Activated CD8-positive, alpha-beta memory T cell treated with anti-CD3 and anti-CD28 coated beads, Interleukin-2, amount 50 U/mL, for 24 hours (primary cell): ENCODE measurements around the gene BARHL1.

Experiments
- DNase-seq: peaks from one replicate; pipeline ENCODE4 v3.0.0-alpha.2; 2020; ENCODE audit errors: extremely low read depth

BARHL1 gene

DNA sequence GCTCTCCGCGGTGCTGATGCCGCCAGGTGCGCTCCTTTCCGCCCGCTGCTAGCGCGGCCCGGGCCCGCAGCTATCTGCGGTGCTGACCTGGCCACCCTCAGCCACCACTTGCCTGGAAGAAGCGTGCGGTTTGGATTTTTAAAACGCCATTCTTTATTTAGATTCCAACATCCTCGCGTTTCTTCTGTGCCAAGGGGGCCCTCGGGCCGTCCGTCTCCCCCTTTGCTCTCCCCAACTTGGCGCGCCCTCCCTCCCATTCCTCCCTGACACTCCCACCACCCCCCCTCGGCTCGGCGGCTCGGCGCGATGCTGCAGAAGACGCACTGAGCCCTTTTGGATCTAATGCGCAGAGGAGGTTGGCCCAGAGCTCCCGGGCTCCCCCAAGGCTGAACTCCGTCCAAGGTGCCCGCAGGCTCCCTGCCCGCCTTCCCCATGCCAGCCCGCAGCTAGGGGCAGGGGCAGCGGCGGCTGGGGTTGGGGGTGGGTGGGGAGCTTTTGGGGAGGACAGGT lies at the start of gene BARHL1:
Gene BARHL1, plus strand, starts transcription at position 331 of the 510 bp plus-strand sequence. CDS start 192 bp downstream, outside the sequence.
- no peak for DNase-seq

DNA sequence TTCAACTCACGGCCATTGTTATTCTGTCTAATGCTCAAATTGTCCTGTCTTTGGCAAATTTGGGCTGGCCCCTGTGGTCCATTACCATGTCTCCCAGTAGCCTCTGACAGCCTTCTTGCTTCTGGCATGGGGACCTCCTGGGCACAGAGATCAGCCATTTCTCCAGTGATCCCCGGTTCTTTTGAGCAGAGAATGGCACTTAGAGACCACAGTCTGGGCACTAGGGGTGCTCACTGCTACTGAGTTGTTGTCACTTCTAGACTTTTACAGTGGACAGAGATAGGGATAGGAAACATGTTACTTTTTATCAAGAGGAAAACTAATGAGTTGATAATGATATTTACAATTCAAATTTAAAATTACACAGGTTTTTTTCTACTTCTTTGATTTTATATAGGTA lies 47.6 kb upstream of the BARHL1 start:
- no peak for DNase-seq

- no peak for DNase-seq
Observed at GRCh38 chr9:132536124-132536523, 46.3 kb upstream of the BARHL1 start.

DNA sequence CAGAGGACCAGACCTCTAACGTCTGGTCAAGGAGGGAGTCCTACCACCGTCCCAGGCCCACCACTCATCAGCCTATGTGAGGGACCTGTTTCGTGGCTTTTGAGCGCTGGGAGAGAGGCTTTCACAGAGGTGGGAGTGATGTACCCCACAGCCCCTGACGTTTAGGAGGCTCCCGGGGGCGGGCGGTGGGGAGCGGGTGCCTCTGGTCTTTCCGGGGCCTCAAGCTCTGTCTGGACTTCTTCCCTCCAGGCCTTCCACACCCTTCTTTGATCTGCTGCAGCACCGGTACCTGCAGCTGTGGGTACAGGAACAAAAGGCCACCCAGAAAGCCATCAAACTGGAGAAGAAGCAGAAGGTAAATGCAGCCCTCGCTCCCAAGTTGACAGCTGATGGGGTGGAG lies 45.1 kb upstream of the BARHL1 start:
- no peak for DNase-seq

DNA sequence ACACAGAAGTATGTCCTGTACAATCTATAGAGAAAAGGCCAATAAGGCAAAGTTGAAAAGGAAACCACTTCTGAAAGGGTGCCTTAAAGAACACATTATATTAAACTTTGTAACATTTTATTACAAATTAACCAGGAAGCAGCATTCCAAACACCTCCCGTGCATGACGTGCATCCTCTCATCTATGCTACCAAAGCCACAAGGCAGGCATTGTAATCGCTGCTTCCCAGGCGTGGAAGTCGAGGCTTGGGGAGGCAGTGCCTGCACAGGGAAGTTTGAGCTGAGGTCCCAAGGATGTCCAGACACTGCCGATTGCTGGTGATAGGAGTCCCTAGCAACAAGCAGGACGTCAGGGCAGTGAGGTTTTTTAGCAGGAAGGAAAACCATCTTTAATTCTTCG lies 44.3 kb upstream of the BARHL1 start:
- DNase-seq, result no peak

- DNase-seq, result no peak
Observed at GRCh38 chr9:132539096-132539495, 43.3 kb upstream of the BARHL1 start.

DNA sequence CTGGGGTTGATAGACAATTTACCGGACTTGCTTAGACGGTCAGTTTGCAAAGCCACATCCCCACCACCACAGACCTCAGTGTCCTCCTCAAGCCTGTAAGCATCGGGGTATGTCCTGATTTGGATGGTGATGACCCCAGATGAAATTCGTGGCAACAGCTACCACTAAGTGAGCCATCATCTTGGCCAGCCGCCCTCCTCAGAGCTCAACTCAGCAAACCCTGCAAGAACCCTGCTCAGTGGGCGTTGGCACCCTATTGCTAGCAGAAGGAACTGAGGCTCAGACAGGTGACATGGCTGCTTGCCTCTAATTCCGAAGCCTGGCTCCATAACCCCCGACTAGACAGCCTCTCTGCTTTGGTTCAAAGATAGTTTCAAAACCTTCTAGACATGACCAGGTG lies 41.4 kb upstream of the BARHL1 start:
- no peak for DNase-seq

GRCh38 chr9:132541870-132542830 lies 40.3 kb upstream of the BARHL1 start:
- no peak for DNase-seq

DNA sequence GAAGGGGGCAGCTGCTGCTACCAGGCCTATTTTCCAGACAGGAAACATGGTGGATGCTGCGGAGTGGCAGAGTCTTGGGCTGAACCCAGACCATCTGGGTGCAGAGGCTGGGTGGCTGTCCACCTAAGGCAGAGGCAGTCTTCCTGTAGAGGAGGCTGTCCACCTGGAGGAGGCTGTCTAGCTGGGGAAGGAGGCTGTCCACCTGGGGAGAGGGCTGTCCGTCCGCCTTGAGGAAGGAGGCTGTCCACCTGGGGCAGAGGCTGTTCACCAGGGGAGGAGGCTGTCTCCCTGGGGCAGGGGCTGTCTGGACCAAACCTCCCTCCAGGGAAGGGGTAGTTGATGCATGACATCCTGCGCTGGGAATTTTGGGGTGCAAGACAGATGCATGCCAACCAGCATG lies 39.2 kb upstream of the BARHL1 start:
- DNase-seq, result no peak

DNA sequence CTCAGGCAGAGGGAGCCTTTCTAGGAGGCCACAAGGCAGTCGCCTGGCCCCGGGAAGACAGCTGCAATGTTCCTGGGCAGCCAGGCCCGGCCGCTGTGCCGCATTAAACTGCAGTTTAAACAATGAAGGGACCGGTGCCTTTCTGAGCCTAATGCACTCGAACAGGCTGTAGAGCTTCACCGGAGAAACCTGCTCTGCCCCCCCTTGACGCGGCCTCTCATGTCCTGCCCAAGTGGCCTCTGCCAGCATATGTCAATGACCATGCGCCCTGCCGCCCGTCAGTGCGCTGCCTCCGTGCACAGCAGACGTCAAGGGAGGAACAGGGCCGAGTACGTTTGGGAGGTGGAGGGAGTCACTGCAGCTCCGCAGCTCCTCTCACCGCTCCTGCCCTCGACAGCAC lies 38.4 kb upstream of the BARHL1 start:
- no peak for DNase-seq

- no peak for DNase-seq
Observed at GRCh38 chr9:132545578-132545977, 36.8 kb upstream of the BARHL1 start.

- no peak for DNase-seq
Observed at GRCh38 chr9:132546148-132547051, 36.0 kb upstream of the BARHL1 start.

GRCh38 chr9:132547052-132547431 lies 35.4 kb upstream of the BARHL1 start:
- DNase-seq, result no peak

DNA sequence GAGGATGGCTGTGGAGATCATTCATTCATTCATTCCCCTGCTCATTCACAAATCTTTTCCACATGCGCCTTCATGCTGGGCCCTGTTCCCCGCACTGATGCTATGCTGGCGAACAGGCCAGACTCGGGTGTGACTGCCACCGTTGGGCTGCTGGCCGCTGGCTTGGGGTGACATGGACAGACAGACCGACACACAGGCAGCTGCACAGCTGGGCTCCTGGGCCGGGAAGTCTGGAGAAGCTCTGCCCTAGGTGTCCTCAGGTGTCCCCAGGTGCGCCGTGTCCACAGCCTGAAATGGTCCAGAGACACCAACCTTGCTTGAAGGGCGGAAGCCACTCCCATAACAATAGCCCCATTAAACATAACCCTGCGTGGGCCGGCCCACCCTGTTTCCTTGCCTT lies 35.0 kb upstream of the BARHL1 start:
- no peak for DNase-seq

DNA sequence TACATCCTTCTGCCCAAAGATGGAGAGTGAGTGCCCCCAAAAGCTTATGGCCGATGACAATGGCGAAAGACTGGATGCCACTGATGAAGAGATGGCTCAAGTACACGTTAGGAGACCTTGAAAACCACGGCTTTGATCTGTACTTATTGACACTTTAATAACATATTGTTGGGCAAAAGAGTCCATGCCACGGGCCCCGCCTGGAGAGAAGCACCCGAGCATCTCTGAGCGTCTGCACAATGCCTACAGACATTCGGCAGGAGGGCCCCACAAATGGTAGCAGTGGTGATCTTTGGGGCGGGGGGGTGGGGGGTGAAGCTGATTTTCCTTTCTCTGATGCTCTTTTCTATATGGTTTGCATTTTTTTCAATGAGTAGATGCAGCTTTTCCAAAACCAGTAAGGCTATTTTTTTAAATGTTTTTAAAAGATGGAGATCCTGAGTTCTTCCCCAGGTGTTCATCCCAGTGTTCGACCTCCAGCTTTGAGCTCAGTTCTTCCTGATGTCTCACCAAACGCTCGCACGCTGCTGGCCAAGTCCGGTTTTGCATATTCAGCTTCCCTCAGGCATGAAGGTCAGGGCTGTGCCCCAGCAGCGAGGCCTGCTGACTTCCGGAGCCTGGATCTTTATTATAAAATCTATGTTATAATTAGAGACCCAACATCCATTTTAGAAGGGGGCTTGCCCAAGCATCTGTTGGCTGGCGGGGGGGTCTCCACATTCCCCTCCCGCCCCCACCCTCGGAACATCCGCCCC lies 34.3 kb upstream of the BARHL1 start:
- DNase-seq, result no peak

GRCh38 chr9:132548751-132549640 lies 33.4 kb upstream of the BARHL1 start:
- DNase-seq, result no peak

GRCh38 chr9:132551556-132551955 lies 30.9 kb upstream of the BARHL1 start:
- DNase-seq, result no peak

DNA sequence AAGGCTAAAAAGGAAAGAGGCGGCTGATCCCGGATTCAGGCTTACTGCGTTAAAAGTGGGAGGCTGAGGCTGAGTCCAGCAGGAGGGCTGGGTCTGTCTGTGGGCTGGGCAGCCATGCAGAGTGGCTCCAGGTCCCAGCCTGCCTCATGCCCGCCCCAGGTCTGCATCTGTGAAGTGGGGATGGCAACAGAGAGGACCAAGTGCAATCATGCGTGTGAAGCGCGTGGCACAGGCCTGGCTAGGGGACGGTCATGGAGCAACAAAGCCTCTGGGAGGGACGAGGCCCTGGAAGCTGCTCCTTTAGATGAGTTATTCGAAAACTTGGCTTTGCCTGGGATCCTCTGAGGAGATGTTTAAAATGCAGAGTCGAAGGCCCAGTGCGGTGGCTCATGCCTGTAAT lies 30.4 kb upstream of the BARHL1 start:
- DNase-seq, result no peak

DNA sequence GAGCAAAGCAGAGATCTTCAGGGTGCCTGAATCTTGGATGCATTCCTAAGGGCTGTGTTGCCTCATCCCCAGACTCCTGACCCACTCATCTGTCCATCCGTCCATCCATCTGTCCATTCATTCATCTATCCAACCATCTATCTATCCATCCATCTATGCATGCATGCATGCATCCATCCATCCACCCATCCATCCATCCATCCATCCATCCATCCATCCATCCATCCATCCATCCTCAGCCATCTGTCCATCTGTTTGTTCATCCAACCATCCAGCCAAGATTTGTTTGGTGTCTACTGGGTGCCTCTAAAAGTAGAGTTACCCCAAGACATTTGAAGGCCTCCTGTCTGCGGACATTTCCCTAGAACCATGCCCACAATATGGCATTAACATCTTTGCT lies 27.7 kb upstream of the BARHL1 start:
- DNase-seq, result no peak

DNA sequence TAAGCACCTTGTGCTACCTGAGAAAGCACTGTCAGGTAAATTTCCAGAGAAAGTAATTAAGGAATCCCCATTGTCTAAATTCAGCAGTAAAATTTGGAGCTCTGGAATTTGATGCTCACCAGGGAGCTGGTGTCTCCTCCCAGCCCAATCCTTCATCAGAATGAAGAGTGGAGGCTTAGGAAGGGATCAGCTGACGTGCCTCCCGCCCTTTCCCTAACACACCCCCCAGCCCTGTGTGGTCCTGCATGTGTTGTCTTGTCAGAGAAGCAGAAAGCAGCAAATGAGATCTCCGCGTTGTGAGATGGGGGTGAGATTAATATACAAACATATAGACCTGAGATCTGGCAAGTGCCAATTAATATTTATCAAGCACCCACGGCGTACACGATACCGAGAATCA lies 26.9 kb upstream of the BARHL1 start:
- DNase-seq, result no peak

GRCh38 chr9:132556235-132556634 lies 26.2 kb upstream of the BARHL1 start:
- no peak for DNase-seq
